ENCODE data around the gene TRNP1.

- TF ChIP-seq EP300 (IDR thresholded peaks at IDR 0.05; ENCODE audit: borderline replicate concordance) (no peak), RAD21 (IDR thresholded peaks at IDR 0.05; ENCODE audit: low read depth) (no peak), USF1 (IDR thresholded peaks at IDR 0.05) (no peak), YY1 (IDR thresholded peaks at IDR 0.05; ENCODE audit: low read depth) (no peak)
Measured at GRCh38 chr1:27021354-27022031, 28.0 kb downstream of the TRNP1 start.

All from Ishikawa (cell line).